HepG2 (cell line): ENCODE measurements around the gene ZNF180. TPM values are rescaled to one million over a fixed set of nuclear protein-coding genes. Genes with fewer than 3 reads are reported as not detected.

ENCODE experiments used
- ATAC-seq: fragments of 200-7000 bp; cut with Tn5 transposase; 3 replicates; pipeline ENCODE4 v1.9.1; 2020; ENCODE audit warnings: mild to moderate bottlenecking, moderate library complexity
- BruUV-seq: library from RNA; stranded (reverse); fragments of 400-500 nt; replicated peaks from 2 replicates; lab custom pipeline; 2021; lab: Mats Ljungman, UMichigan
- CTCF ChIA-PET: fragments of 300-600 bp; formaldehyde crosslinking; extraction: SDS; loops from one replicate; lab custom pipeline; 2021; ENCODE audit warnings: low total read pairs, inconsistent platforms, low intra/inter-chr PET ratio; lab: Yijun Ruan, JAX
- POLR2A ChIA-PET: fragments of 350-600 bp; sonication (Branson Sonifier 250); formaldehyde crosslinking; loops from one replicate; lab custom pipeline; 2020; ENCODE audit warnings: antibody characterized with exemption, inconsistent platforms; lab: Yijun Ruan, JAX
- DNase-seq: peaks from one replicate; pipeline ENCODE4 v3.0.0-alpha.2; 2015; ENCODE audit warnings: low spot score
- FAIRE-seq: peaks from 3 replicates; lab custom pipeline; 2011; peaks lifted over from hg19 to GRCh38; lab: Jason Lieb, UNC
- H2AFZ ChIP-seq: one replicate; pipeline ENCODE4 v1.6.1; 2011; ENCODE audit warnings: low read length, inconsistent platforms
- H3K27ac ChIP-seq: fragments of 300-600 bp; 3 replicates; pipeline ENCODE4 v1.8.0; 2011; ENCODE audit warnings: mixed run types, mild to moderate bottlenecking, mixed read lengths, low read length, inconsistent platforms; ENCODE audit not compliant: insufficient read depth; ENCODE audit errors: extremely low read length
- H3K27me3 ChIP-seq, 2 experiments: fragments of 200-600 bp in 1 of 2; 2 replicates in 1 of 2; 3 replicates in 1 of 2; pipeline versions ENCODE4 v1.6.0 to v1.8.0; 2011; ENCODE audit warnings: low read length in 2 of 2, mild to moderate bottlenecking in 2 of 2, moderate library complexity in 2 of 2, inconsistent platforms in 1 of 2; ENCODE audit not compliant: insufficient read depth in 2 of 2, control insufficient read depth in 1 of 2
- H3K36me3 ChIP-seq, 2 experiments: fragments of 200-600 bp in 1 of 2; replicated peaks in 1 of 2; 2 replicates in 1 of 2; 3 replicates in 1 of 2; pipeline versions ENCODE4 v1.5.1 to v1.8.0; 2011; ENCODE audit warnings: low read length in 2 of 2, inconsistent platforms in 1 of 2; ENCODE audit not compliant: insufficient read depth in 2 of 2, control insufficient read depth in 1 of 2
- H3K4me1 ChIP-seq: 2 replicates; pipeline ENCODE4 v1.5.1; 2012; ENCODE audit warnings: low read length, inconsistent platforms; ENCODE audit not compliant: insufficient read depth
- H3K4me2 ChIP-seq: 2 replicates; pipeline ENCODE4 v1.6.0; 2011; ENCODE audit warnings: low read depth, low read length, inconsistent platforms
- H3K4me3 ChIP-seq, 3 experiments: fragments of 200-600 bp in 1 of 3; sonication (generic), shearing (Covaris generic) in 1 of 3; replicated peaks in 1 of 3; 2 replicates each; pipeline ENCODE4 v1.5.1; 2011 to 2016; ENCODE audit warnings: low read length in 3 of 3, inconsistent platforms in 2 of 3, low read depth in 2 of 3, mild to moderate bottlenecking in 2 of 3, control low read depth in 1 of 3, mixed read lengths in 1 of 3; ENCODE audit not compliant: insufficient read depth in 1 of 3
- H3K79me2 ChIP-seq: one replicate; pipeline ENCODE4 v1.6.1; 2011; ENCODE audit warnings: low read length, inconsistent platforms; ENCODE audit not compliant: insufficient read depth
- H3K9ac ChIP-seq: 2 replicates; pipeline ENCODE4 v1.6.0; 2011; ENCODE audit warnings: mild to moderate bottlenecking, low read depth, low read length, inconsistent platforms; ENCODE audit not compliant: insufficient read depth
- H3K9me3 ChIP-seq: 2 replicates; pipeline ENCODE4 v1.5.1; 2012; ENCODE audit warnings: mild to moderate bottlenecking, low read length
- H4K20me1 ChIP-seq: 2 replicates; pipeline ENCODE4 v1.6.0; 2011; ENCODE audit warnings: inconsistent platforms, mild to moderate bottlenecking, low read length, moderate library complexity; ENCODE audit not compliant: insufficient read depth
- CEBPG ChIP-seq: IDR thresholded peaks from 2 replicates; pipeline ENCODE4 v1.6.1; 2016
- GLMP ChIP-seq: sonication (generic); formaldehyde crosslinking; IDR thresholded peaks from 2 replicates; pipeline ENCODE4 v1.9.0; 2021; ENCODE audit warnings: missing genetic modification reagents, mild to moderate bottlenecking, borderline replicate concordance
- NFATC3 ChIP-seq: sonication (generic); formaldehyde crosslinking; IDR thresholded peaks from 2 replicates; pipeline ENCODE4 v1.5.1; 2020; ENCODE audit warnings: mild to moderate bottlenecking, missing genetic modification reagents
- ZNF335 ChIP-seq: sonication (generic); formaldehyde crosslinking; IDR thresholded peaks from 2 replicates; pipeline ENCODE4 v1.4.0; 2020; ENCODE audit warnings: missing genetic modification reagents
- ZNF572 ChIP-seq: sonication (generic); formaldehyde crosslinking; IDR thresholded peaks from 2 replicates; pipeline ENCODE4 v1.5.1; 2020; ENCODE audit warnings: mild to moderate bottlenecking, missing genetic modification reagents
- ZSCAN29 ChIP-seq: sonication (generic); formaldehyde crosslinking; conservative IDR thresholded peaks from 2 replicates; pipeline ENCODE4 v1.4.0; 2020; ENCODE audit warnings: mild to moderate bottlenecking, missing genetic modification reagents
- ZSCAN30 ChIP-seq: sonication (generic); formaldehyde crosslinking; IDR thresholded peaks from 2 replicates; pipeline ENCODE4 v1.5.0; 2020; ENCODE audit warnings: mild to moderate bottlenecking, missing genetic modification reagents
- WGBS: methylation state at CpG from one replicate; pipeline ENCODE4 v1.1.6; 2017; ENCODE audit warnings: low lambda C conversion rate; 5-methylcytosine and 5-hydroxymethylcytosine counted together
- in situ Hi-C: cut with HindIII; loops from 2 replicates; pipeline ENCODE4 v1.10.0; 2017; ENCODE audit warnings: low pct_unique_long_range_greater_than_20kb; ENCODE audit not compliant: extremely low pct_ligation_motif_present
- intact Hi-C: fragments of 100-400 bp; cut with micrococcal nuclease; formaldehyde crosslinking; loops from one replicate; pipeline ENCODE4 v1.10.0; 2022; ENCODE audit not compliant: unreplicated experiment
- polyA plus RNA-seq, 8 experiments: library from polyadenylated mRNA; depleted of rRNA in 3 of 8; stranded (reverse) in 7 of 8; unstranded in 1 of 8; fragments of >200 nt; fragmentation: Illumina TruSeq in 4 of 8; extraction: Trizol in 4 of 8; gene quantifications; 2 replicates each; pipeline versions ENCODE4 v1.2.1 to v1.2.3, GENCODE V29; 2011 to 2016; ENCODE audit warnings: low read depth in 4 of 8, missing spikeins in 1 of 8, mixed read lengths in 1 of 8; ENCODE audit not compliant: insufficient read depth in 1 of 8
- total RNA-seq, 5 experiments: library from RNA; depleted of rRNA; stranded (reverse); fragments of >200 nt; fragmentation: Illumina TruSeq; extraction: Trizol; gene quantifications; 2 replicates each; pipeline ENCODE4 v1.2.3, GENCODE V29; 2016; ENCODE audit warnings: low read depth in 1 of 5
- TF ChIP-seq, protein P1 (sequence below): sonication (generic); formaldehyde crosslinking; IDR thresholded peaks from 2 replicates; pipeline ENCODE4 v1.5.0; 2020; ENCODE audit warnings: missing genetic modification reagents
- TF ChIP-seq, protein P2 (sequence below): sonication (generic); formaldehyde crosslinking; IDR thresholded peaks from 2 replicates; pipeline ENCODE4 v1.4.0; 2020; ENCODE audit warnings: mild to moderate bottlenecking, missing genetic modification reagents

Gene ZNF180
- total and polyA plus RNA-seq, 2 of the 13 experiments (the other 11 are each of a cell fraction or from before 2014, with no cell fraction given): 0.92 to 9.3 TPM

- TF ChIP-seq GLMP: no peak
- no peak for TF ChIP-seq ZSCAN29 (CRISPR knock-in tag)
- TF ChIP-seq, protein P1, sequence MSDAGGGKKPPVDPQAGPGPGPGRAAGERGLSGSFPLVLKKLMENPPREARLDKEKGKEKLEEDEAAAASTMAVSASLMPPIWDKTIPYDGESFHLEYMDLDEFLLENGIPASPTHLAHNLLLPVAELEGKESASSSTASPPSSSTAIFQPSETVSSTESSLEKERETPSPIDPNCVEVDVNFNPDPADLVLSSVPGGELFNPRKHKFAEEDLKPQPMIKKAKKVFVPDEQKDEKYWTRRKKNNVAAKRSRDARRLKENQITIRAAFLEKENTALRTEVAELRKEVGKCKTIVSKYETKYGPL (CRISPR knock-in tag): no peak
- no peak for TF ChIP-seq ZNF572 (CRISPR knock-in tag)
Observed at GRCh38 chr19:44549507-44549906, 49.2 kb upstream of the ZNF180 start (continued).

DNA sequence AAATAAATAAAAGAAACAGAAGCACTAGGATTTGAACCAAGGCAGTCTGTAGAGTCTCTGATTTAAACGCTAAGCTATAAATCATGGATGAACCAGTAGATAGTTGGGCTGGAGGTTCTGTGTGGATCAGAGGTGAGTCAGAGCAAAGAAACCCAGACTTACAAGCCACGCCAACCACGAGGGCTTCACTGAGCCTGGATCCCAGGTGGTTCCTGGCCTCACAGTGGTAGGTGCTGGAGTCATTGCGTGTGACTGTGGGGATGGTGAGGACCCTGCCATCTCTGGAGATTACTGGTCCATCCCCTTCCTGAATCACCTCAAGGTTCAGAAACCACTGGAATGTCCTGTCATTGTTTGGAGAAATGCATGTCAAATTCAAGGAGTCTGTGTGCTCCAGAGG, 48.4 kb upstream of the ZNF180 start:
- 84% methylated on average over 4 of the region's 4 CpGs for WGBS
- intact Hi-C loops: no loop called here
- DNase-seq (no peak), FAIRE-seq (no peak), ATAC-seq (no peak)
- Histone ChIP-seq H3K4me2 (no peak overlapping the region), H4K20me1 (no peaks in the 10 kb centered on the region), H3K27me3 (no peaks in the 10 kb centered on the region), H2AFZ (no peak overlapping the region), H3K79me2 (no peaks in the 10 kb centered on the region), H3K9me3 (no peaks in the 10 kb centered on the region), H3K27ac (no peak overlapping the region), H3K4me1 (no peaks in the 10 kb centered on the region), H3K36me3 (no peaks in the 10 kb centered on the region), H3K9ac (no peak overlapping the region), H3K4me3 (no peak overlapping the region)
- POLR2A ChIA-PET: no interaction called here
- in situ Hi-C loops: no loop called here
- no TSS peak for BruUV-seq
- CTCF ChIA-PET: no interaction called here
- TF ChIP-seq NFATC3 (CRISPR knock-in tag) (no peak), CEBPG (no peak), ZSCAN30 (CRISPR knock-in tag) (no peak), ZNF335 (no peak)
- TF ChIP-seq, protein P2, sequence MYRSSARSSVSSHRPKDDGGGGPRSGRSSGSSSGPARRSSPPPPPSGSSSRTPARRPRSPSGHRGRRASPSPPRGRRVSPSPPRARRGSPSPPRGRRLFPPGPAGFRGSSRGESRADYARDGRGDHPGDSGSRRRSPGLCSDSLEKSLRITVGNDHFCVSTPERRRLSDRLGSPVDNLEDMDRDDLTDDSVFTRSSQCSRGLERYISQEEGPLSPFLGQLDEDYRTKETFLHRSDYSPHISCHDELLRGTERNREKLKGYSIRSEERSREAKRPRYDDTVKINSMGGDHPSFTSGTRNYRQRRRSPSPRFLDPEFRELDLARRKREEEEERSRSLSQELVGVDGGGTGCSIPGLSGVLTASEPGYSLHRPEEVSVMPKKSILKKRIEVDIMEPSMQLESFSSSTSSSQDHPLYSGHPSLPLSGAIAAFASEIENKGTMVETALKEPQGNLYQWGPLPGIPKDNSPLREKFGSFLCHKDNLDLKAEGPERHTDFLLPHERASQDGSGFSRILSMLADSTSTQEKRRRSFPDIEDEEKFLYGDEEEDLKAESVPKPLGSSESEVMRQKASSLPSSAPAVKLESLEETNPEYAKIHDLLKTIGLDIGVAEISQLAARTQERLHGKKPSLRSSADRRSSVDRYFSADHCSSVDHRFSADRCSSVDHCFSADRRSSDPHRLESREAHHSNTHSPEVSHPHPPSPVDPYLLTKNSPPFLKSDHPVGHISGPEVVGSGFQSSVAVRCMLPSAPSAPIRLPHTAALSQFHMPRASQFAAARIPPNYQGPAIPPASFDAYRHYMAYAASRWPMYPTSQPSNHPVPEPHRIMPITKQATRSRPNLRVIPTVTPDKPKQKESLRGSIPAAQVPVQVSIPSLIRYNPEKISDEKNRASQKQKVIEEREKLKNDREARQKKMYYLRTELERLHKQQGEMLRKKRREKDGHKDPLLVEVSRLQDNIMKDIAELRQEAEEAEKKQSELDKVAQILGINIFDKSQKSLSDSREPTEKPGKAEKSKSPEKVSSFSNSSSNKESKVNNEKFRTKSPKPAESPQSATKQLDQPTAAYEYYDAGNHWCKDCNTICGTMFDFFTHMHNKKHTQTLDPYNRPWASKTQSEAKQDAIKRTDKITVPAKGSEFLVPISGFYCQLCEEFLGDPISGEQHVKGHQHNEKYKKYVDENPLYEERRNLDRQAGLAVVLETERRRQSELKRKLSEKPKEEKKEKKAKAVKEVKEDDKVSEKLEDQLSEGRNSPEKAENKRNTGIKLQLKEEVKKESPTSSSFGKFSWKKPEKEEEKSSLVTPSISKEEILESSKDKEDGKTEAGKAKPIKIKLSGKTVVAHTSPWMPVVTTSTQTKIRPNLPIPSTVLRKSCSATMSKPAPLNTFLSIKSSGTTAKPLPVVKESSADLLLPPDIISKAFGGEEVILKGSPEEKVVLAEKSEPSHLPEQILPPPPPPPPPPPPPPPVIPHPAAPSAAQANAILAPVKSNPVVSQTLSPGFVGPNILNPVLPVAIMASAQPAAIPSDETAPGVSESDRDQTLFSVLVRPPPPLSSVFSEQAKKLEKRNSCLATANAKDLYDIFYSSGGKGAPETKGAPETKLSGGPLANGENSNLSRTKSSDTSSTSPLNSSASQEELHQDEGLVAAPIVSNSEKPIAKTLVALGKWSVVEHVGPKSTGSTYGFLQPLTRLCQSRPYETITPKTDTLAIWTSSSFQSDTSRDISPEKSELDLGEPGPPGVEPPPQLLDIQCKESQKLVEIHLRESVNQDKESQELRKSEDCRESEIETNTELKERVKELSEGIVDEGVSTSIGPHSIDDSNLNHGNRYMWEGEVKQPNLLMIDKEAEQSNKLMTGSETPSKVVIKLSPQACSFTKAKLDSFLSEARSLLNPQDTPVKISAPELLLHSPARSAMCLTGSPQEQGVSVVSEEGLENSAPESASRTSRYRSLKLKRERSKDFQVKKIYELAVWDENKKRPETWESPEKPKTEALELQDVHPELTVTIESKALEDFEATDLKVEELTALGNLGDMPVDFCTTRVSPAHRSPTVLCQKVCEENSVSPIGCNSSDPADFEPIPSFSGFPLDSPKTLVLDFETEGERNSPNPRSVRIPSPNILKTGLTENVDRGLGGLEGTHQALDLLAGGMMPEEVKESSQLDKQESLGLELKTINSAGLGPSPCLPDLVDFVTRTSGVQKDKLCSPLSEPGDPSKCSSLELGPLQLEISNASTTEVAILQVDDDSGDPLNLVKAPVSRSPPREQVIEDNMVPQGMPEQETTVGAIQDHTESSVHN (CRISPR knock-in tag): no peak
